Large intestine (tissue), 3 donors: ENCODE results near the gene MYOF. TPM values are rescaled to one million over a fixed set of nuclear protein-coding genes. Genes with fewer than 3 reads are reported as not detected.

Source experiments
- DNase-seq, 2 donors: peaks; one replicate each; pipeline versions ENCODE4 v3.0.0 to v3.0.0-alpha.2; 2013
- H3K27ac ChIP-seq: one replicate; pipeline ENCODE4 v1.5.1; 2013; ENCODE audit warnings: low read length
- H3K27me3 ChIP-seq: 2 replicates; pipeline ENCODE4 v1.6.1; 2013; ENCODE audit warnings: low read length; ENCODE audit not compliant: control insufficient read depth, insufficient read depth
- H3K36me3 ChIP-seq: 2 replicates; pipeline ENCODE4 v1.6.1; 2013; ENCODE audit warnings: low read length; ENCODE audit not compliant: control insufficient read depth, insufficient read depth
- H3K4me1 ChIP-seq: one replicate; pipeline ENCODE4 v1.6.1; 2013; ENCODE audit warnings: low read length; ENCODE audit not compliant: control insufficient read depth, insufficient read depth
- H3K4me3 ChIP-seq: one replicate; pipeline ENCODE4 v1.5.1; 2013; ENCODE audit warnings: low read length
- H3K9me3 ChIP-seq: one replicate; pipeline ENCODE4 v1.6.1; 2013; ENCODE audit warnings: mild to moderate bottlenecking, low read depth, low read length, moderate library complexity; ENCODE audit not compliant: control insufficient read depth
- WGBS: methylation state at CpG from one replicate; pipeline ENCODE4 v1.1.5; 2013; ENCODE audit warnings: low lambda C conversion rate; ENCODE audit not compliant: insufficient coverage; 5-methylcytosine and 5-hydroxymethylcytosine counted together
- polyA plus RNA-seq: library from polyadenylated mRNA; unstranded; fragments of 120-200 nt; gene quantifications from one replicate; pipeline ENCODE4 v1.2.1, GENCODE V29; 2013

MYOF gene
- polyA plus RNA-seq, 1 donor, result 31.6 TPM

DNA sequence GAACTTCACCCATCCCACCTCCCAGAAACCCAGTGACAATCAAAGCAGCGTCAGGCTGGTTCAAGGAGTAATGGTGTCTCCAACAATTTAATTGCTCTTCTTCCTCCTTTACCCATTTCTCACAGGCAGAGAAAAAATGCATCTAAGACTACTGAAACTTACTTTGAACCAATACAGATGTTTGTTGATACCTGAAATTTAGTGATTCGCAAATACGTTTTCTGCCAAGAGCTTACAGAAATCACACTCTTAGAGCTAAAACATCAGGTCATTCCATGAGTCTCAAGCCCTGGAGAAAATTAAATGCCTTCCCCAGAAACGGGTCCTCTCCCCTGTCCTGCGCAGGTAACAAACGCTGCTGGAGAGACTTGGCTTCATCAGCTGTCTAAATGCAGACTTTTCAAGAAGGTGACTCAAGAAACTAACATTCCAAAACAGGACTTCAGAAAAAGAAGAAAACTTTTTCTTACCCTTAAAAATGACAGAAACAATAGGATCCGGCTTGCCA is 443 bp downstream of the MYOF start:
- Histone ChIP-seq H3K36me3 (no peaks in the 10 kb centered on the region), H3K4me3 (peak overlapping the region; percentile 58), H3K27ac (peak overlapping the region; percentile 62), H3K4me1 (peaks cover 6% of the 10 kb centered on the region), H3K9me3 (no peaks in the 10 kb centered on the region), H3K27me3 (no peaks in the 10 kb centered on the region)
- WGBS, result no CpG with 5 or more reads among the region's 7 CpGs
- DNase-seq, result no peak

GRCh38 chr10:93478873-93479272 is 3.3 kb downstream of the MYOF start:
- H3K27ac ChIP-seq, result no peak overlapping the region
- H3K27me3 ChIP-seq, result no peaks in the 10 kb centered on the region
- WGBS, result no CpG with 5 or more reads among the region's 6 CpGs
- no peak for DNase-seq
- no peak overlapping the region for H3K4me3 ChIP-seq
- H3K36me3 ChIP-seq, result no peaks in the 10 kb centered on the region
- no peaks in the 10 kb centered on the region for H3K9me3 ChIP-seq
- peaks cover 13% of the 10 kb centered on the region for H3K4me1 ChIP-seq

DNA sequence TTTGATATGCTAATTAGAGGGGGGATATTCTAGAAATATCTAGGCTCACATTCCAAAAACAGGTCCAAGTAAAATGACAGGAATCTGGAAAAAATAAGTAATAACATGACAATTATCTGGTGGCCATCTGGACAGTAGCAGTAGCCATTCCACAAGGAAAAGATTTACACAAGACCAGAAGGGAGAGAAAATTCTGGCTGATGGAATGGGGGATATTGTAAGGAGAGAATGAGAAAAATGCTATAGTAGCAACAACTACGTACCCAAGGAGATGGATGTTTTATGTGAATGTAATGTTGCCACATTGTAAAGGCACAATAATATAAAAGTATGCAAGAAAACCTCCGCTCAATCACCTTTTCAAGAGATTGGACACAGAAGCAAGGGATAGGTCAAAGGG is 5.4 kb downstream of the MYOF start:
- no peak overlapping the region for H3K27ac ChIP-seq
- DNase-seq, result no peak
- WGBS, result 100% methylated on average over 2 of the region's 2 CpGs
- no peaks in the 10 kb centered on the region for H3K9me3 ChIP-seq
- no peak overlapping the region for H3K4me3 ChIP-seq
- peaks cover 26% of the 10 kb centered on the region for H3K4me1 ChIP-seq
- H3K27me3 ChIP-seq, result no peaks in the 10 kb centered on the region
- no peaks in the 10 kb centered on the region for H3K36me3 ChIP-seq

- WGBS, result no CpG with 5 or more reads among the region's 2 CpGs
- H3K9me3 ChIP-seq, result no peaks in the 10 kb centered on the region
- no peak overlapping the region for H3K4me3 ChIP-seq
- H3K27me3 ChIP-seq, result no peaks in the 10 kb centered on the region
- peaks cover 27% of the 10 kb centered on the region for H3K4me1 ChIP-seq
- H3K36me3 ChIP-seq, result no peaks in the 10 kb centered on the region
- no peak overlapping the region for H3K27ac ChIP-seq
- peak in 1 of 2 donors; percentile 46 for DNase-seq
These were observed 6.3 kb downstream of the MYOF start for GRCh38 chr10:93475871-93476270.

DNA sequence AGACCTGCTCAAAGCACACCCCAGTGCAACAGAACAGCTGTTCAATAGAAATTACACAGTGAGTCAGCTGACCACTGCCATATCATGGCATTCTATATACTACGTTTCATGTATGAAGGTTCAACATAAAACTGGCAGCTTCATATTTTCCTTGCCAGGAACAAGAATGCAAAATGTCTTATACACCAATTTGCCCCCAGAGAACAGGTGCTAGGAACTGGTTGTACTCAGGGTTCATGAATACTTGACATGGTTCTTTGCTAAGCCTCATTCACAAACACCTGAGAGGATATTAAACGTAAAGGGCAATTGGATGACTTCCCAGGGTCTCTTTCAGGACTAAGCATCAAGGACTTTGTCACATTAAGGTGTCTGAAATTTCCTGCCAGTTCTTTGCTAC is 6.9 kb downstream of the MYOF start:
- DNase-seq, result no peak
- 43% methylated on average over 1 of the region's 2 CpGs for WGBS
- Histone ChIP-seq H3K4me3 (no peak overlapping the region), H3K4me1 (peaks cover 31% of the 10 kb centered on the region), H3K9me3 (no peaks in the 10 kb centered on the region), H3K27me3 (no peaks in the 10 kb centered on the region), H3K36me3 (no peaks in the 10 kb centered on the region), H3K27ac (no peak overlapping the region)

DNA sequence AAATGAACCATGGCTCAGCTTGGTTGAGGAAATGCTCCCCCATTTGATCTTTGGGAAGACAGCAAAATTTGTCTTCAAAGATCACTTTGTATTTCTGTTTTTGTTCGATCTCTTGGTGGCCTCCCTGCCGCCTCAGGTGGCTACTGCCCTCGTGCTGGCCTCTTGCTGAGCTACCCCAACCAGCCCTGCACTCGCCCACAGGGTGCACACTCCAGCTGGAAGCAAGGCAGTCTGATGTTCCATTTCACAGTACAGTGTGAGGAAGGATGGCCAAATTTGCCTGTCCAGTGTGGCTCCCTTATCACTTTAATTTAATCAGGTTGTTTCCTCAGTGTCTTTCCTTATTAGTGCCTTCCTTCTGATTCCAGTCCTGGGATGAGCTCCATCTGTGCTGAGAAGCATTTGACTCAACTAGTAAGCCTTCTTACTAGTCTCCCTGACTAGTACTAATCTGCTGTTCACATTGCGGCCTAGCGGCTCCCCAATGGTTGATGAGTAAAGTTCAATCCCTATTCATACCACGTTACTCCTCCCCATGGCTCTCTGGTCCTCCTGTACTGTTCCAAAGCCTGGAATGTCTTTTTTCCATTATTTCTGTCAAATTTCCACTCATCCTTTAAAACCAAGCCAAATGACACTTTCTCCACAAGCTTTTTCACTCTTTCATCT is 8.2 kb downstream of the MYOF start:
- Histone ChIP-seq H3K4me1 (peaks cover 31% of the 10 kb centered on the region), H3K4me3 (no peak overlapping the region), H3K9me3 (no peaks in the 10 kb centered on the region), H3K27me3 (no peaks in the 10 kb centered on the region), H3K36me3 (no peaks in the 10 kb centered on the region), H3K27ac (no peak overlapping the region)
- 100% methylated on average over 2 of the region's 7 CpGs for WGBS
- no peak for DNase-seq

DNA sequence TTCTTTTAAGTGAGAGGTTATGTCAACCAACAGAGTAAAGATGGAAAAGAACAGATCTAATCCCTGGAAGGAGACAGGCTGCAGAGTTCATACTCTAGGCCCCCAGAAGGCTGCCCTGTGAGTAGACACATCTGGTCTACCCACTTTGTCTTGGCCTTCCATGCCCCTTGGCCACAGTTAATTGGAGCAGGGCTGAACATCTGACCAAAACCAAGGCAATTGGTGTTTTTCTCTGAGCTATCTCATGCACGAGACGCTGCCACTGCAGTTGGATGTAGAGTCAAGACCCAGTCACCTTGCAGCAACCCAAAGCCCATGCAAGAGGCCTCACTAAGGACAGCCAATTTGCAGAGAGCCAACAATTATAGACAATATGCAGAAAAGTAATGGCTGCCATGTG is 9.0 kb downstream of the MYOF start:
- Histone ChIP-seq H3K27ac (no peak overlapping the region), H3K4me3 (no peak overlapping the region), H3K36me3 (peaks cover 3% of the 10 kb centered on the region), H3K4me1 (peaks cover 31% of the 10 kb centered on the region), H3K9me3 (no peaks in the 10 kb centered on the region), H3K27me3 (no peaks in the 10 kb centered on the region)
- no peak for DNase-seq
- no CpG with 5 or more reads among the region's 2 CpGs for WGBS

- peak overlapping the region; percentile 77 for H3K27ac ChIP-seq
- no peaks in the 10 kb centered on the region for H3K9me3 ChIP-seq
- peak; percentile 76 to 90 for DNase-seq
- no peaks in the 10 kb centered on the region for H3K27me3 ChIP-seq
- H3K4me3 ChIP-seq, result no peak overlapping the region
- peaks cover 34% of the 10 kb centered on the region for H3K4me1 ChIP-seq
- WGBS, result no CpG with 5 or more reads among the region's 5 CpGs
- peaks cover 3% of the 10 kb centered on the region for H3K36me3 ChIP-seq
These were observed 11.0 kb downstream of the MYOF start for GRCh38 chr10:93471110-93471651.

DNA sequence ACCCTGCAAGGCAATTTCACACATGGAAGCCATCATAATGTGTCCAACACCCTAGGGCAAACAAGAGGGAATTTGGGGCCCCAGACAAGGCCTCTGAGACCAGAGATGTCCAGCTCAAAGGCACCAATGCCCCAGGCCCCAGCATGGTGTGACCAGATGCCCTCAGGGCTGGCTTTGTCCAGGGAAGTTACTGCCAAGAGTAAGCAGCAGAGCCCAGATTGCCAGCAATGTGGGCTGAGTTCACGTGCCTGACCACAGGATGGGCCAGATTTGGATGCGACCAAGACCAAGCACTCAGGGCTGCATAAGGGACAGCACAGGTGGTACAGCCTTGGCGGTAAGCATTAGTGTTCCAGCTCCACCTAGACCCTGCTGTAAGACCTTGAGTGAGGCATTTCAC is 12.7 kb downstream of the MYOF start:
- no peaks in the 10 kb centered on the region for H3K9me3 ChIP-seq
- H3K4me1 ChIP-seq, result peaks cover 36% of the 10 kb centered on the region
- DNase-seq, result no peak
- WGBS, result no CpG with 5 or more reads among the region's 3 CpGs
- H3K27ac ChIP-seq, result no peak overlapping the region
- H3K27me3 ChIP-seq, result no peaks in the 10 kb centered on the region
- no peak overlapping the region for H3K4me3 ChIP-seq
- peaks cover 3% of the 10 kb centered on the region for H3K36me3 ChIP-seq

DNA sequence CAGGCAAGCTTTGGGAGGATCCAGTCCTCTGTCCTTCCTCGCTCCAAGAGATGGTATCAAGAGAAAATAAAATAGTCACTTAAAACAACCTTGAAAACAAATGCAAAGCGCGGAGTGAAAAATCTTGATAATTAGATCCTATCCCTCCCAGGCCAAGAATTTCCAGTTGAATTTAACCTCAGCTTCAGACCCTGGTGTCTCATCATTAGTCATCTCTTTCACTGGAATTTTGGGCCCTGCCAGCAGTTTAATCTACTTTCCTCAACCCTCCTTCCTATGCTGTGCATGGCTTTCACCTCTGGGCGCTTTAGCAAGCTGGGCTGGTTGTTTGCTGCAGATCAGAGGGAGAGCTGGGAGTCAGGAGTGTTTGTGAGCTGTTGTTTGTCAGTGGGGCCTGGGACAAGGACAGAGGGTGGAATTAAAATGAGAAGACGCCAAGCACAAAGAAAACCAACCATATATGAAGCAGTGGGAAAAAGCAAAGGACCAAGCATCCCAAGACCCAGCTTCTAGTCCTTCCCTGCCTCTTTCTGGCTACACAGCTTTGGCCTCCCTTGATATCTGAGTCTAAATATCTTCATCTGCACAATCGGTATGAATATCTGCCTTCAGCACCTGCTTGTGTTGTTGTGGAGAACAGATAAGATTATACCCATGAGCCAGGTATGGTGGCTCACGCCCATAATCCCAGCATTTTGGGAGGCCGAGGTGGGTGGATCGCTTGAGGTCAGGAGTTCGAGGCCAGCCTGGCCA is 13.5 kb downstream of the MYOF start:
- no peaks in the 10 kb centered on the region for H3K9me3 ChIP-seq
- DNase-seq, result no peak
- H3K4me3 ChIP-seq, result no peak overlapping the region
- peaks cover 44% of the 10 kb centered on the region for H3K4me1 ChIP-seq
- no peak overlapping the region for H3K27ac ChIP-seq
- peaks cover 3% of the 10 kb centered on the region for H3K36me3 ChIP-seq
- 56% methylated on average over 2 of the region's 10 CpGs for WGBS
- H3K27me3 ChIP-seq, result no peaks in the 10 kb centered on the region
